ENCODE results near the gene GPRC5C. TPM values are rescaled to one million over a fixed set of nuclear protein-coding genes. Genes with fewer than 3 reads are reported as not detected.

GPRC5C gene
- total RNA-seq, 1 experiment from 2014 or later: 15.5 TPM

GRCh38 chr17:74466828-74467184, 34.9 kb downstream of the GPRC5C start:
- no peak overlapping the region for H3K27ac Mint-ChIP-seq
- Histone ChIP-seq H2BK20ac (ENCODE audit: low read depth, low read length, poor library complexity, severe bottlenecking) (no peak overlapping the region), H2BK15ac (ENCODE audit: low read depth, low read length) (no peak overlapping the region), H4K5ac (ENCODE audit: insufficient read length, low read depth, low read length) (no peak overlapping the region), H3K4me1 (ENCODE audit: insufficient read depth, low read length) (no peaks in the 10 kb centered on the region), H3T11ph (ENCODE audit: low read length) (no peak overlapping the region), H3K79me1 (ENCODE audit: insufficient read depth, low read depth, low read length, poor library complexity, severe bottlenecking) (no peaks in the 10 kb centered on the region), H3K79me2 (ENCODE audit: insufficient read depth, low read length) (no peaks in the 10 kb centered on the region), H3K4ac (ENCODE audit: low read depth, low read length) (no peak overlapping the region), H2AFZ (ENCODE audit: low read length) (no peak overlapping the region), H3K56ac (ENCODE audit: insufficient read length, low read depth, low read length) (no peak overlapping the region), H4K91ac (ENCODE audit: insufficient read length, low read depth, low read length) (no peak overlapping the region), H3K9ac (ENCODE audit: extremely low read depth, insufficient read length, low read length) (no peak overlapping the region), H3K14ac (ENCODE audit: insufficient read depth, low read length) (no peak overlapping the region; the same call in 1 of the 2 replicates), H2AK5ac (ENCODE audit: insufficient read length, low read length) (no peak overlapping the region), H2BK5ac (ENCODE audit: insufficient read length, low read length) (no peak overlapping the region), H2BK12ac (ENCODE audit: insufficient read length, low read depth, low read length) (no peak overlapping the region), H3K23me2 (ENCODE audit: insufficient read length, low read depth, low read length, poor library complexity, severe bottlenecking) (peaks cover 6% of the 10 kb centered on the region), H3K27ac (ENCODE audit: insufficient read length, low read depth, low read length) (no peak overlapping the region), H2BK120ac (ENCODE audit: low read depth, low read length, poor library complexity, severe bottlenecking) (no peak overlapping the region), H3K23ac (ENCODE audit: insufficient read length, low read depth, low read length) (no peak overlapping the region), H3K18ac (ENCODE audit: insufficient read length, low read depth, low read length) (no peak overlapping the region), H3K4me2 (ENCODE audit: insufficient read depth, insufficient read length, low read length) (peak overlapping the region; percentile 76), H4K8ac (replicated peaks; ENCODE audit: insufficient read length, low read depth, low read length) (no peak overlapping the region), H3K27me3 (ENCODE audit: insufficient read depth, low read length) (peaks cover 4% of the 10 kb centered on the region; the same call in 1 of the 2 replicates), H3K9me3 (ENCODE audit: control insufficient read depth, low read depth, low read length) (no peaks in the 10 kb centered on the region), H4K20me1 (ENCODE audit: control insufficient read depth, insufficient read depth, insufficient read length) (no peaks in the 10 kb centered on the region)
- H3K4me1 Mint-ChIP-seq: peaks cover 4 to 7% of the 10 kb centered on the region in 2 experiments
- peaks cover 8% of the 10 kb centered on the region for H3K27me3 Mint-ChIP-seq (ENCODE audit: low read depth)
- no peaks in the 10 kb centered on the region for H3K9me3 Mint-ChIP-seq
- peak overlapping the region in 1 of 2 experiments; percentile 61; a peak in 2 of 5 replicates for H3K4me3 Mint-ChIP-seq
- no peak for DNase-seq
- no CpG with 5 or more reads among the region's 11 CpGs for WGBS (ENCODE audit: extremely low coverage, insufficient read length, low lambda C conversion rate)
- no peaks in the 10 kb centered on the region; a peak in 1 of 7 replicates for H3K36me3 Mint-ChIP-seq (ENCODE audit: insufficient read depth in 1 of 3, low read depth in 3 of 3)
- TF ChIP-seq CTCF (conservative IDR thresholded peaks at IDR 0.05): no peak

Measured in H9 (cell line).